Suprapubic skin (tissue), 4 donors: ENCODE data around the gene GNG4. TPM values are rescaled to one million over a fixed set of nuclear protein-coding genes. Genes with fewer than 3 reads are reported as not detected.

Source experiments
- DNase-seq, 2 donors: peaks; one replicate each; pipeline ENCODE4 v3.0.0-alpha.2; 2019; ENCODE audit warnings: low spot score in 2 of 2
- H3K27ac ChIP-seq: fragments of 200-600 bp; sonication (generic); one replicate; pipeline ENCODE4 v1.5.1; 2019
- H3K27me3 ChIP-seq: fragments of 200-600 bp; sonication (generic); one replicate; pipeline ENCODE4 v1.5.1; 2019
- H3K36me3 ChIP-seq: fragments of 200-600 bp; sonication (generic); one replicate; pipeline ENCODE4 v1.5.1; 2019
- H3K4me1 ChIP-seq: fragments of 200-600 bp; sonication (generic); one replicate; pipeline ENCODE4 v1.5.1; 2019
- H3K4me3 ChIP-seq: fragments of 200-600 bp; sonication (generic); one replicate; pipeline ENCODE4 v1.5.1; 2019; ENCODE audit warnings: mild to moderate bottlenecking
- H3K9me3 ChIP-seq: fragments of 200-600 bp; sonication (generic); one replicate; pipeline ENCODE4 v1.5.1; 2019
- CTCF ChIP-seq, 2 donors: fragments of 200-600 bp in 1 of 2; fragments of 450-650 bp in 1 of 2; sonication (generic) in 1 of 2; IDR thresholded peaks; one replicate each; pipeline ENCODE4 v1.5.1; 2016 to 2019; ENCODE audit warnings: antibody characterized with exemption in 2 of 2, mild to moderate bottlenecking in 1 of 2, moderate library complexity in 1 of 2
- EP300 ChIP-seq: sonication (generic); formaldehyde crosslinking; IDR thresholded peaks from one replicate; pipeline ENCODE4 v1.6.1; 2017; ENCODE audit warnings: antibody characterized with exemption
- POLR2A ChIP-seq, 2 donors: fragments of 450-650 bp; IDR thresholded peaks; one replicate each; pipeline ENCODE4 v1.6.1; 2017; ENCODE audit warnings: antibody characterized with exemption in 2 of 2, mild to moderate bottlenecking in 2 of 2, moderate library complexity in 2 of 2
- POLR2AphosphoS5 ChIP-seq, 3 donors: sonication (generic); formaldehyde crosslinking; IDR thresholded peaks; one replicate each; pipeline ENCODE4 v1.6.1; 2017; ENCODE audit warnings: antibody characterized with exemption in 3 of 3
- WGBS: methylation state at CpG from one replicate; pipeline ENCODE4 v1.1.5; 2018; 5-methylcytosine and 5-hydroxymethylcytosine counted together
- total RNA-seq, 4 donors: library from RNA; depleted of rRNA; stranded (reverse); fragments of >200 nt; gene quantifications; one replicate each; pipeline ENCODE4 v1.1.0, GENCODE V29; 2016

The GNG4 gene
- total RNA-seq, 4 donors from 2014 or later: 0.13 to 0.76 (median 0.72) TPM; not detected in 1

GRCh38 chr1:235503403-235504121 lies 146.0 kb downstream of the GNG4 start:
- H3K27ac ChIP-seq: peak overlapping the region; percentile 98
- no peaks in the 10 kb centered on the region for H3K27me3 ChIP-seq
- no peaks in the 10 kb centered on the region for H3K9me3 ChIP-seq
- WGBS: 1% methylated on average over 42 of the region's 49 CpGs
- peak overlapping the region; percentile 94 for H3K4me3 ChIP-seq
- TF ChIP-seq CTCF (IDR thresholded peaks at IDR 0.05) (no peak), EP300 (no peak), POLR2AphosphoS5 (IDR thresholded peaks at IDR 0.05) (no peak), POLR2A (IDR thresholded peaks at IDR 0.05) (no peak)
- peak in 1 of 2 donors; percentile 76 for DNase-seq
- H3K36me3 ChIP-seq: no peaks in the 10 kb centered on the region
- H3K4me1 ChIP-seq: peaks cover 20% of the 10 kb centered on the region

- Histone ChIP-seq H3K27me3 (no peaks in the 10 kb centered on the region), H3K27ac (peak overlapping the region; percentile 98), H3K4me3 (peak overlapping the region; percentile 94), H3K4me1 (peaks cover 20% of the 10 kb centered on the region), H3K36me3 (no peaks in the 10 kb centered on the region), H3K9me3 (no peaks in the 10 kb centered on the region)
- no peak for DNase-seq
- WGBS: 15% methylated on average over 5 of the region's 5 CpGs
- TF ChIP-seq POLR2AphosphoS5 (IDR thresholded peaks at IDR 0.05) (no peak), CTCF (IDR thresholded peaks at IDR 0.05) (no peak), POLR2A (IDR thresholded peaks at IDR 0.05) (no peak), EP300 (no peak)
Measured at GRCh38 chr1:235502601-235503402, 146.8 kb downstream of the GNG4 start.

GRCh38 chr1:235500971-235501540 lies 148.5 kb downstream of the GNG4 start:
- no peaks in the 10 kb centered on the region for H3K36me3 ChIP-seq
- no peak overlapping the region for H3K27ac ChIP-seq
- H3K9me3 ChIP-seq: no peaks in the 10 kb centered on the region
- WGBS: 69% methylated on average over 5 of the region's 5 CpGs
- TF ChIP-seq POLR2A (IDR thresholded peaks at IDR 0.05) (no peak), POLR2AphosphoS5 (IDR thresholded peaks at IDR 0.05) (no peak), EP300 (no peak), CTCF (IDR thresholded peaks at IDR 0.05) (no peak)
- peaks cover 20% of the 10 kb centered on the region for H3K4me1 ChIP-seq
- no peak for DNase-seq
- no peak overlapping the region for H3K4me3 ChIP-seq
- no peaks in the 10 kb centered on the region for H3K27me3 ChIP-seq

Other genes starting within 250 kb of the GNG4 start
- 10 to 100 TPM; 23.5 to 37.4 (median 29.5) TPM for gene B3GALNT2, start 145.3 kb downstream of the GNG4 start, total RNA-seq
- gene LYST, start 217.1 kb upstream of the GNG4 start, total RNA-seq: 100 to 1,000 TPM in 1 of 4 donors, 10 to 100 TPM in 3; 40.1 to 118 (median 68.8) TPM